Liver (tissue), 9 donors: ENCODE measurements around the gene CDC27. TPM values are rescaled to one million over a fixed set of nuclear protein-coding genes. Genes with fewer than 3 reads are reported as not detected.

ENCODE experiments used
- DNase-seq: peaks from one replicate; pipeline ENCODE4 v3.0.0-alpha.2; 2017; ENCODE audit warnings: low spot score
- H3K27ac ChIP-seq, 2 donors: one replicate each; pipeline ENCODE4 v1.7.0; 2013; ENCODE audit warnings: inconsistent platforms in 2 of 2, low read length in 2 of 2, control low read depth in 1 of 2, low read depth in 1 of 2, mild to moderate bottlenecking in 1 of 2
- H3K27me3 ChIP-seq, 4 donors: one replicate each; pipeline versions ENCODE4 v1.6.1 to v1.7.0; 2013; ENCODE audit warnings: low read length in 3 of 4, inconsistent platforms in 1 of 4, mild to moderate bottlenecking in 1 of 4, moderate library complexity in 1 of 4; ENCODE audit not compliant: control insufficient read depth in 4 of 4, insufficient read depth in 4 of 4
- H3K36me3 ChIP-seq, 4 donors: one replicate each; pipeline versions ENCODE4 v1.6.1 to v1.7.0; 2013; ENCODE audit warnings: low read length in 3 of 4, mild to moderate bottlenecking in 3 of 4, low read depth in 1 of 4, moderate library complexity in 1 of 4; ENCODE audit not compliant: control insufficient read depth in 4 of 4, insufficient read depth in 3 of 4
- H3K4me1 ChIP-seq, 4 donors: one replicate each; pipeline versions ENCODE4 v1.6.1 to v1.7.0; 2013; ENCODE audit warnings: low read length in 3 of 4, mild to moderate bottlenecking in 3 of 4, moderate library complexity in 1 of 4; ENCODE audit not compliant: control insufficient read depth in 4 of 4, insufficient read depth in 4 of 4
- H3K4me3 ChIP-seq, 3 donors: one replicate each; pipeline versions ENCODE4 v1.6.1 to v1.7.0; 2013; ENCODE audit warnings: low read length in 3 of 3, control low read depth in 1 of 3, low read depth in 1 of 3, mild to moderate bottlenecking in 1 of 3
- H3K9ac ChIP-seq, 2 donors: one replicate each; pipeline ENCODE4 v1.7.0; 2013; ENCODE audit warnings: low read length in 2 of 2, mild to moderate bottlenecking in 2 of 2, moderate library complexity in 2 of 2, control low read depth in 1 of 2, low read depth in 1 of 2
- H3K9me3 ChIP-seq, 4 donors: one replicate each; pipeline versions ENCODE4 v1.6.1 to v1.7.0; 2013; ENCODE audit warnings: low read length in 3 of 4; ENCODE audit not compliant: control insufficient read depth in 4 of 4
- EGR1 ChIP-seq, 2 donors: IDR thresholded peaks; 2 replicates each; pipeline ENCODE4 v1.6.1; 2016 to 2018; ENCODE audit warnings: antibody characterized with exemption in 2 of 2, low read depth in 2 of 2
- FOXA1 ChIP-seq: IDR thresholded peaks from 2 replicates; pipeline ENCODE4 v1.6.1; 2016; ENCODE audit warnings: antibody characterized with exemption
- FOXA2 ChIP-seq: IDR thresholded peaks from 2 replicates; pipeline ENCODE4 v1.6.1; 2016; ENCODE audit warnings: antibody characterized with exemption
- GABPA ChIP-seq, 2 donors: IDR thresholded peaks in 1 of 2; conservative IDR thresholded peaks in 1 of 2; 2 replicates each; pipeline ENCODE4 v1.6.1; 2016; ENCODE audit warnings: antibody characterized with exemption in 2 of 2, mild to moderate bottlenecking in 1 of 2, moderate library complexity in 1 of 2
- HNF4A ChIP-seq, 2 donors: conservative IDR thresholded peaks; 2 replicates each; pipeline ENCODE4 v1.6.1; 2016; ENCODE audit warnings: antibody characterized with exemption in 2 of 2, mild to moderate bottlenecking in 2 of 2
- HNF4G ChIP-seq: IDR thresholded peaks from 2 replicates; pipeline ENCODE4 v1.6.1; 2016; ENCODE audit warnings: antibody characterized with exemption
- JUND ChIP-seq, 2 donors: IDR thresholded peaks; 2 replicates each; pipeline ENCODE4 v1.6.1; 2016; ENCODE audit warnings: antibody characterized with exemption in 2 of 2
- NR2F2 ChIP-seq: IDR thresholded peaks from 2 replicates; pipeline ENCODE4 v1.6.1; 2016; ENCODE audit warnings: antibody characterized with exemption
- RAD21 ChIP-seq, 2 donors: IDR thresholded peaks; 2 replicates each; pipeline ENCODE4 v1.6.1; 2016; ENCODE audit warnings: antibody characterized with exemption in 2 of 2, mild to moderate bottlenecking in 2 of 2
- RXRA ChIP-seq, 2 donors: IDR thresholded peaks; 2 replicates each; pipeline ENCODE4 v1.6.1; 2017 to 2018; ENCODE audit warnings: antibody characterized with exemption in 2 of 2, mild to moderate bottlenecking in 1 of 2
- SP1 ChIP-seq: IDR thresholded peaks from 2 replicates; pipeline ENCODE4 v1.6.1; 2018; ENCODE audit warnings: antibody characterized with exemption, mild to moderate bottlenecking
- TAF1 ChIP-seq: conservative IDR thresholded peaks from 2 replicates; pipeline ENCODE4 v1.6.1; 2016; ENCODE audit warnings: antibody characterized with exemption, mild to moderate bottlenecking
- YY1 ChIP-seq: IDR thresholded peaks from 2 replicates; pipeline ENCODE4 v1.6.1; 2016; ENCODE audit warnings: antibody characterized with exemption, mild to moderate bottlenecking
- WGBS: extraction: QIAGEN DNeasy Blood & Tissue Kit; methylation state at CpG from one replicate; pipeline ENCODE4 v1.1.7; 2013; 5-methylcytosine and 5-hydroxymethylcytosine counted together
- polyA plus RNA-seq, 2 donors: library from polyadenylated mRNA; stranded (reverse) in 1 of 2; unstranded in 1 of 2; fragments of 200-250 nt in 1 of 2; fragments of >200 nt in 1 of 2; fragmentation: Nextera tagmentation in 1 of 2; extraction: Ambion mirVana in 1 of 2; gene quantifications; one replicate each; pipeline versions ENCODE4 v1.2.1 to v1.2.3, GENCODE V29; 2013 to 2015
- total RNA-seq, 2 donors: library from RNA; depleted of rRNA; stranded (reverse); fragments of >200 nt; gene quantifications; one replicate each; pipeline ENCODE4 v1.2.3, GENCODE V29; 2014
- TF ChIP-seq, protein P1 (sequence below): IDR thresholded peaks from 2 replicates; pipeline ENCODE4 v1.6.1; 2016; ENCODE audit warnings: antibody characterized with exemption, mild to moderate bottlenecking
- TF ChIP-seq, protein P2 (sequence below): IDR thresholded peaks from 2 replicates; pipeline ENCODE4 v1.6.1; 2016; ENCODE audit warnings: antibody characterized with exemption
- TF ChIP-seq, protein P3 (sequence below): IDR thresholded peaks from 2 replicates; pipeline ENCODE4 v1.6.1; 2016; ENCODE audit warnings: antibody characterized with exemption
- TF ChIP-seq, protein P4 (sequence below): IDR thresholded peaks from 2 replicates; pipeline ENCODE4 v1.6.1; 2016; ENCODE audit warnings: antibody characterized with exemption
- TF ChIP-seq, protein P5 (sequence below): fragments of 150-350 bp; IDR thresholded peaks from 2 replicates; pipeline ENCODE4 v1.5.1; 2017; ENCODE audit warnings: improper control_type of control experiment, low read depth, low read length; ENCODE audit not compliant: missing input control
- donor health status: healthy.
- donor health status: healthy.
- donor health status: healthy.
- donor health status: healthy.
- donor health status: healthy.

CDC27 gene
- total and polyA plus RNA-seq, 4 donors = 16.8 to 148 (median 27.1) TPM

DNA sequence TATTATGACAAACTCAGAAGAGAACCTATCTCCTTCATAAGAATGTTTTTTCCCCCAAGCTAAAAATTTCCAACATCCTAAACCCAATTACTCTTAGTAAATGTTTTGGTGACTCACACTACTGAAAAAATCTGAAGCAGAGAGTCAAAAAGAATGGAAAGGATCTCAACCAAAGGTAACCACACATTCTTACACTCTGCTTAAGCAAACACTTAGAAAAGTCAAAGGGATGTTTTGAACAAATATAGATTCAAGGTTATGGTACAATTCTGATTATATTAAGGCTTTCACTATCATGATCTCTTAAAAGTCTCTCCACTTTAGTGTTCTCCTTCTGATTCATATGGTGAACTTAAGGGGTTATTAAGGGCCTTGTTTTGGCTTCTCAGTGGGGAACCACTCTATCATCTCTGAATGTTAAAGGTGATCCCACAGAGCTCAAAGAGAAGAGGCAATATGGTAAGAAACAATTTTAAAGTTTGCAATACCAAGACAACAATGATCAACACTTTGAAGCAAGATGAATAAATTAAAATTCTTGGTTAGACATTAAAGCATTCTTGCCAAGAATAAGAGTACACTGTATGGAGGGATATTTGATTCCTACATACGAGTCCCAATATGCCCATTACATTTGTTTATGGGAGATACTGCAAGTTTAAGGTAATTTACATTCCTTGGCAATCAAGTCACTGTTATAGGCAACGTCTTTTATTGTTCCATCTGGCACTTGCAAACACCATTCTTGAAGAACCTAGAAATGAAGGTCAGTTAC lies 69.2 kb downstream of the CDC27 start:
- no peak for DNase-seq
- no peaks in the 10 kb centered on the region for H3K4me1 ChIP-seq
- H3K9me3 ChIP-seq = no peaks in the 10 kb centered on the region
- H3K4me3 ChIP-seq = no peak overlapping the region
- TF ChIP-seq JUND (IDR thresholded peaks at IDR 0.05) (no peak), YY1 (no peak), FOXA1 (no peak), SP1 (no peak), GABPA (IDR thresholded peaks at IDR 0.05 in 1 of 2, conservative IDR thresholded peaks at IDR 0.05 in 1 of 2) (no peak), RXRA (IDR thresholded peaks at IDR 0.05) (no peak), TAF1 (no peak)
- TF ChIP-seq, protein P1, sequence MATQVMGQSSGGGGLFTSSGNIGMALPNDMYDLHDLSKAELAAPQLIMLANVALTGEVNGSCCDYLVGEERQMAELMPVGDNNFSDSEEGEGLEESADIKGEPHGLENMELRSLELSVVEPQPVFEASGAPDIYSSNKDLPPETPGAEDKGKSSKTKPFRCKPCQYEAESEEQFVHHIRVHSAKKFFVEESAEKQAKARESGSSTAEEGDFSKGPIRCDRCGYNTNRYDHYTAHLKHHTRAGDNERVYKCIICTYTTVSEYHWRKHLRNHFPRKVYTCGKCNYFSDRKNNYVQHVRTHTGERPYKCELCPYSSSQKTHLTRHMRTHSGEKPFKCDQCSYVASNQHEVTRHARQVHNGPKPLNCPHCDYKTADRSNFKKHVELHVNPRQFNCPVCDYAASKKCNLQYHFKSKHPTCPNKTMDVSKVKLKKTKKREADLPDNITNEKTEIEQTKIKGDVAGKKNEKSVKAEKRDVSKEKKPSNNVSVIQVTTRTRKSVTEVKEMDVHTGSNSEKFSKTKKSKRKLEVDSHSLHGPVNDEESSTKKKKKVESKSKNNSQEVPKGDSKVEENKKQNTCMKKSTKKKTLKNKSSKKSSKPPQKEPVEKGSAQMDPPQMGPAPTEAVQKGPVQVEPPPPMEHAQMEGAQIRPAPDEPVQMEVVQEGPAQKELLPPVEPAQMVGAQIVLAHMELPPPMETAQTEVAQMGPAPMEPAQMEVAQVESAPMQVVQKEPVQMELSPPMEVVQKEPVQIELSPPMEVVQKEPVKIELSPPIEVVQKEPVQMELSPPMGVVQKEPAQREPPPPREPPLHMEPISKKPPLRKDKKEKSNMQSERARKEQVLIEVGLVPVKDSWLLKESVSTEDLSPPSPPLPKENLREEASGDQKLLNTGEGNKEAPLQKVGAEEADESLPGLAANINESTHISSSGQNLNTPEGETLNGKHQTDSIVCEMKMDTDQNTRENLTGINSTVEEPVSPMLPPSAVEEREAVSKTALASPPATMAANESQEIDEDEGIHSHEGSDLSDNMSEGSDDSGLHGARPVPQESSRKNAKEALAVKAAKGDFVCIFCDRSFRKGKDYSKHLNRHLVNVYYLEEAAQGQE = no peak
- TF ChIP-seq, protein P2, sequence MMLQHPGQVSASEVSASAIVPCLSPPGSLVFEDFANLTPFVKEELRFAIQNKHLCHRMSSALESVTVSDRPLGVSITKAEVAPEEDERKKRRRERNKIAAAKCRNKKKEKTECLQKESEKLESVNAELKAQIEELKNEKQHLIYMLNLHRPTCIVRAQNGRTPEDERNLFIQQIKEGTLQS = no peak
- 96% methylated on average over 2 of the region's 2 CpGs for WGBS
- peaks cover 6 to 25% (median 22%) of the 10 kb centered on the region in 4 donors for H3K36me3 ChIP-seq
- H3K27me3 ChIP-seq = no peaks in the 10 kb centered on the region
- no peak overlapping the region for H3K27ac ChIP-seq
- no peak overlapping the region for H3K9ac ChIP-seq

DNA sequence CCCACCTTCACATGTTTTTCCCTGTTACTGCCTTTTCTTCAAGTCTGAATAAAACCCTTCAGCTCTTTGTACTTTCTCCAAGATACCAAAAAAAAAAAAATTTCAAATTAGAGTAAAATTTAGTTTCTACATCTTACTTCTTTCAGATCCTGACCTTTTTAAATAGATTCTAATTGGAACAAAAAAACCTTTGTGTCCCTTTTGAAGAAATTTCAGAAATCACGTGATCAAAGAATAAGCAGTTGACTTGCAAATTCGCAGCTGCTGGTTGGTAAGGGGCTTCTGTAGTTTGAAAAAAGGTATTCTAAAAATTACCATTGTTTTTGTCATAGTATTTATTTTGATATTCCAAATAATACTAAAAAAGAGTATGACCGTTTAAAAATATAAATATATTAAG lies 71.7 kb downstream of the CDC27 start:
- Histone ChIP-seq H3K4me1 (no peaks in the 10 kb centered on the region), H3K27ac (no peak overlapping the region), H3K9me3 (no peaks in the 10 kb centered on the region), H3K36me3 (peaks cover 3 to 25% (median 21%) of the 10 kb centered on the region in 4 donors), H3K27me3 (no peaks in the 10 kb centered on the region), H3K9ac (no peak overlapping the region), H3K4me3 (no peak overlapping the region)
- no peak for TF ChIP-seq FOXA1
- TF ChIP-seq RAD21 (IDR thresholded peaks at IDR 0.05) = no peak
- TF ChIP-seq, protein P3, sequence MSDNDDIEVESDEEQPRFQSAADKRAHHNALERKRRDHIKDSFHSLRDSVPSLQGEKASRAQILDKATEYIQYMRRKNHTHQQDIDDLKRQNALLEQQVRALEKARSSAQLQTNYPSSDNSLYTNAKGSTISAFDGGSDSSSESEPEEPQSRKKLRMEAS = no peak
- TF ChIP-seq RXRA (IDR thresholded peaks at IDR 0.05) = no peak
- no peak for TF ChIP-seq HNF4G
- TF ChIP-seq, protein P2 = no peak
- TF ChIP-seq JUND (IDR thresholded peaks at IDR 0.05) = no peak
- no peak for TF ChIP-seq EGR1 (IDR thresholded peaks at IDR 0.05; ENCODE audit: low read depth in 2 of 2)
- TF ChIP-seq, protein P1 = no peak
- TF ChIP-seq, protein P4, sequence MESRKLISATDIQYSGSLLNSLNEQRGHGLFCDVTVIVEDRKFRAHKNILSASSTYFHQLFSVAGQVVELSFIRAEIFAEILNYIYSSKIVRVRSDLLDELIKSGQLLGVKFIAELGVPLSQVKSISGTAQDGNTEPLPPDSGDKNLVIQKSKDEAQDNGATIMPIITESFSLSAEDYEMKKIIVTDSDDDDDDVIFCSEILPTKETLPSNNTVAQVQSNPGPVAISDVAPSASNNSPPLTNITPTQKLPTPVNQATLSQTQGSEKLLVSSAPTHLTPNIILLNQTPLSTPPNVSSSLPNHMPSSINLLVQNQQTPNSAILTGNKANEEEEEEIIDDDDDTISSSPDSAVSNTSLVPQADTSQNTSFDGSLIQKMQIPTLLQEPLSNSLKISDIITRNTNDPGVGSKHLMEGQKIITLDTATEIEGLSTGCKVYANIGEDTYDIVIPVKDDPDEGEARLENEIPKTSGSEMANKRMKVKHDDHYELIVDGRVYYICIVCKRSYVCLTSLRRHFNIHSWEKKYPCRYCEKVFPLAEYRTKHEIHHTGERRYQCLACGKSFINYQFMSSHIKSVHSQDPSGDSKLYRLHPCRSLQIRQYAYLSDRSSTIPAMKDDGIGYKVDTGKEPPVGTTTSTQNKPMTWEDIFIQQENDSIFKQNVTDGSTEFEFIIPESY = no peak
- no peak for TF ChIP-seq HNF4A (conservative IDR thresholded peaks at IDR 0.05)
- no peak for TF ChIP-seq YY1
- TF ChIP-seq GABPA (IDR thresholded peaks at IDR 0.05 in 1 of 2, conservative IDR thresholded peaks at IDR 0.05 in 1 of 2) = no peak
- TF ChIP-seq SP1 = no peak
- TF ChIP-seq, protein P5, sequence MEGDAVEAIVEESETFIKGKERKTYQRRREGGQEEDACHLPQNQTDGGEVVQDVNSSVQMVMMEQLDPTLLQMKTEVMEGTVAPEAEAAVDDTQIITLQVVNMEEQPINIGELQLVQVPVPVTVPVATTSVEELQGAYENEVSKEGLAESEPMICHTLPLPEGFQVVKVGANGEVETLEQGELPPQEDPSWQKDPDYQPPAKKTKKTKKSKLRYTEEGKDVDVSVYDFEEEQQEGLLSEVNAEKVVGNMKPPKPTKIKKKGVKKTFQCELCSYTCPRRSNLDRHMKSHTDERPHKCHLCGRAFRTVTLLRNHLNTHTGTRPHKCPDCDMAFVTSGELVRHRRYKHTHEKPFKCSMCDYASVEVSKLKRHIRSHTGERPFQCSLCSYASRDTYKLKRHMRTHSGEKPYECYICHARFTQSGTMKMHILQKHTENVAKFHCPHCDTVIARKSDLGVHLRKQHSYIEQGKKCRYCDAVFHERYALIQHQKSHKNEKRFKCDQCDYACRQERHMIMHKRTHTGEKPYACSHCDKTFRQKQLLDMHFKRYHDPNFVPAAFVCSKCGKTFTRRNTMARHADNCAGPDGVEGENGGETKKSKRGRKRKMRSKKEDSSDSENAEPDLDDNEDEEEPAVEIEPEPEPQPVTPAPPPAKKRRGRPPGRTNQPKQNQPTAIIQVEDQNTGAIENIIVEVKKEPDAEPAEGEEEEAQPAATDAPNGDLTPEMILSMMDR = no peak
- TF ChIP-seq NR2F2 = no peak
- no peak for TF ChIP-seq TAF1
- TF ChIP-seq FOXA2 = no peak
- WGBS = 92% methylated on average over 3 of the region's 3 CpGs
- no peak for DNase-seq
